ENCODE results near the gene DES.
"Not testable (repeated sequence)": the region's sequence is repeated elsewhere in the genome, so short reads cannot be mapped to it uniquely, and the experiment has no call there.

Gene DES

GRCh38 chr2:219418155-219419011, at the start of gene DES:
Gene DES (plus strand): TSS chr2:219418377. CDS start chr2:219418463, 86 bp downstream.
- no peak for DNase-seq (ENCODE audit: low read depth in 1 of 2, low spot score in 1 of 2)

DNA sequence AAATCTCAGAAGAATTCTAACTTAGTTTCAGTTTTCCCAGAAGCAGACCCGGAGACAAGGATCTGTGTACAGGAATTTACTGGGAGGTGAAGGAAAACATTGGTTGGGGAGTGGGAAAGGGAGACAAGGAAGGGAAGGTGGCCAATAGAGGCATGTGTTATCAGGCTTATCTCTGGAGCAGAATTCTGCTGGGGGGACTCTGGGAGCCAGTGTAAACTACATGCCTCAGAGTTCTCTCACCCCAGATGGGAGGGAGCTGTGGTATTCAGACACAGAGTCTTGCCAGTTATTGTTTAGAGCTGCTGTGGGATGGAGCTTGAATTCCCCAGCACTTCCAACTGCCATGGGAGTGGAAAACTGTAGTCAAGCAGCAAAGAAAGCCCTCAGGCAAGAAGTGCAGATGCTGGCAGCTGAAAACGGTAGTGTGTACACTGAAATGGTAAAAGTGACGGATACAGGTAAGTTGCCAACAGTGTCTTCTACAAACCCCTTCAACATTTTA, 49.4 kb upstream of the DES start:
- no peak for DNase-seq (ENCODE audit: low read depth in 1 of 2, low spot score in 1 of 2)

DNA sequence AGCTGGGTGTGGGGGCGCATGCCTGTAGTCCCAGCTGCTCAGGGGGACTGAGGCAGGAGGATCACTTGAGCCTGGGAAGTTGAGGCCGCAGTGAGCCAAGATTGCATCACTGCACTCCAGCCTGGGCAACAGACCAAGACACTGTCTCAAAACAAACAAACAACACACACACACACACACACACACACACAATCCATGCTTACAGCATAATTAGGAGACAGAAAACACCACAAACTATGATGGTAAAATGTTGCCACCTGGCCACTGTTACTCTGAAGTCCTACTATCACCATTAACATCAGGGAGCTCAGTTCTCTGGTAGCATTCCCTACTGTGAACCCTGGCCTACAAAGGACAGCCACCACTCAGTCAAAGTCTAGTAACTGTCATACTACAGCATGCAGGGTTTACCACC, 48.7 kb upstream of the DES start:
- no peak for DNase-seq (ENCODE audit: low read depth in 1 of 2, low spot score in 1 of 2)

- DNase-seq (ENCODE audit: low read depth in 1 of 2, low spot score in 1 of 2), result no peak
Observed at GRCh38 chr2:219378163-219378851, 39.9 kb upstream of the DES start.

- no peak for DNase-seq (ENCODE audit: low read depth in 1 of 2, low spot score in 1 of 2)
Observed at GRCh38 chr2:219380926-219381325, 37.3 kb upstream of the DES start.

GRCh38 chr2:219381448-219381847, 36.7 kb upstream of the DES start:
- DNase-seq (ENCODE audit: low read depth in 1 of 2, low spot score in 1 of 2), result no peak

DNA sequence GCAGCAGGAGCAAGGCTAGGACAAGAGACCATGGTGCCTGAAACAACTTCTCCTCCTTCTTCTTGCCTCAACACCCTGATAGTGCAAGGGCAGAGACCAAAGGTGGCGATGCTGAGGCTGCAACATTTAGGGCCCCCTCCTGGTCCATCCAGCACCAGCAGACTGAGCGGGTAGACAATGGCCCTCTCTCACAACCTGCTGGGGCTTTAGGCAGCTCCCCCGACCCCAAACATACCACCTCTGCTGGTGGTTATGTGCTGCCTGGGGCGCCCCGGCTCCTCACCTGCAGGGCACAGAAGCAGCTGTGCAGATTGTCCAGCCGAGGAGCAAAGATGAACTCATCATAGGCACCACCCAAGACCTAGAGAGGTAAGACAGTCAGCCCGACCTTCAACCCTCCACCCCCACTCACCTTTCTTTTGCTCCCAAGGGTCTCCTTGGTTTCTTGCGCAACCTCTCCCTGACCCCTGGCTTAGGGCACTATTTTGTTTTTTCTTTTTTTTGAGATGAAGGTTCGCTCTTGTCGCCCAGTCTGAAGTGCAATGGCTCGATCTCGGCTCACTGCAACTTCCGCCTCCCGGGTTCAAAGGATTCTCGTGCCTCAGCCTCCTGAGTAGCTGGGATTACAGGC, 34.0 kb upstream of the DES start:
- DNase-seq (ENCODE audit: low read depth in 1 of 2, low spot score in 1 of 2), result no peak

- no peak for DNase-seq (ENCODE audit: low read depth in 1 of 2, low spot score in 1 of 2)
Observed at GRCh38 chr2:219384859-219385258, 33.3 kb upstream of the DES start.

GRCh38 chr2:219385958-219386520, 32.1 kb upstream of the DES start:
- no peak for DNase-seq (ENCODE audit: low read depth in 1 of 2, low spot score in 1 of 2)

DNA sequence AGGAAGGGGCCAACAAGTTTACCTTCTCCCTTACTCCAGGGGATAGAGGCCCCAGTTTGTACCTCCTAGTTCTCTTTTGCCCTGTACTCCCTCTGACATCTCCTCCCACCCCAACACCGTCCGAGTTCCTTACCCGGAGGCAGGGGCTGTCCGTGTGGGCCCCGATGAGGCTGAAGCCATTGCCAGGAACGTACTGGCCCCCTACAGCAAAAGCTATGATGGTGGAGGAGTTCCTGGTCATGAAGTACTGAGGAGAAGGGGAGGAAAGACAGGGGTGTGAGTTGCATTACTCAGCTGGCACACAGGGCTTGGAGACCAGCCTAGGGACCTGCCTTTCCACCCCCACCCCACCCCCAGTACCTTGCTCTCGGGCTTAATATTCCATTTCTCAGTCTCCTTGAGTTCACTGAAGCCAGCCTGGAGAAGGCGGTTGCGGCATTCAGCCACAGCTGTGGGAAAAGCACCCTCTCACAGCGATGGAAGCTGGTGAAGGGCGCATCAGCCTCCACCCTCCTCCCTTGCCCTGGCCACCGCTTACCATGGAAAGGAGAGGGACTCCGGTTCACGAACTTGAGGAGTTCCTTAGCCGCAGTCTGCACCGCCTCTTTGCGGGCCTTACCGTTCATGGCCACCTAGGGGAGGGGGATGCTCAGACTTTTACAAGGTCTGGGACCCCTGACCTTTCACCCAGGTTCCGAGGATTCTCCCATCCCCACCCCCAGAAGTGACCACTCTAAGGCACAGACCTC, 31.5 kb upstream of the DES start:
- DNase-seq (ENCODE audit: low read depth in 1 of 2, low spot score in 1 of 2), result no peak

DNA sequence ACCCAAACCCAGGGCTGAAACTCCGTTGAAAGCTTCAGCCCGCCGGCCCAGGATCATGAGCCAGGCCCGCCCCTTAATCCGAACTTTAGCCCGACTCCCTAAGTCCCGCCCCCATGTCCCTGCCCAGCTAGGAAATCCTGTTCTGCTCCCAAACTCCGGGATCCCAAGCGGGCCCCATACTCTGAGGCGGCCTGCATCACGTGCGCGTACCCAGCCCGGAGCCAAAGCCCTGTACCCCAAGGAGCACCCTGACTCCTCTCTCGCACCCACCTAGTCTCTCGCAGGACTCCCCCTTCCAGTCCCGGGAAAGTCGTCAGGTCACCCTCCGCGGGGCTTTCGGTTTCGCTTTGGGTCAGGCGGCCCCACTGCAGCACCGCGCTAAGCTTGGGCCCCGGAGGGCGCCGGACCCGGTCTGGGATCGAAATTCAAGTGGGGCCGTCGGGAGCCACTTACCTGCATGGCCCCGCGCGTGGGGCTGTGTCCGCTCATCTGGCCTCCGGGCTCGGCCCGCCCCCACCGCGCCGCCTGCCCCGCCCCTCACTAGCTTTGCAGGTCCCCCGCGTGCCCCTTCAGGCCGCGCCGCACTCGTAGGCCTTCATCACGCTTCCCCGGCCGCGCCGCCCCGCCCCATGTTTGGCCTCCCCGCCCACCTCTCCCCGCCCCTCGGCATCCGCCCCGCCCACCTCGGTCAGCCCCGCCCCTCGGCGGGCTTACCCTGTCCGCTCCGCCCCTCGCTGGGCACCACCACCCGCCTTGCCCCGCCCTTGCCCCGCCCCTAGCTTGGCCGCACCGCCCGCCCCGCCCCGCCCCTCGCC, 30.7 kb upstream of the DES start, which contains the start of gene DNPEP:
Gene DNPEP (minus strand): TSS at position 607 of the 815 bp plus-strand sequence. CDS start 118 bp downstream, at position 489.
- peak; percentile 95 for DNase-seq (ENCODE audit: low read depth in 1 of 2, low spot score in 1 of 2)

- peak; percentile 99 to 100 for DNase-seq (ENCODE audit: low read depth in 1 of 2, low spot score in 1 of 2)
Observed at GRCh38 chr2:219388121-219388906, 29.9 kb upstream of the DES start.

DNA sequence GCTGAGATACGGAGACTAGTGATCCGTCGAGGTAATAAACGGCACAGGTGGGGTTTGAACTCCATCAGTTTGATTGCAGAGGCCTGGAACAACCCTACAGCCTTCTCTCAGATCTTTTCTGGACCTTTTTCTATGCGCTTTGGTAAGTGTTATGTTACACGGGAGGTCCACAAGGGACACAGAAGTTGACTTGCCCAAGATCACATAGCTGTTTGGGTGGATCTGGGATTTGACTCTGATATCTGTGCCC, 29.3 kb upstream of the DES start:
- no peak for DNase-seq (ENCODE audit: low read depth in 1 of 2, low spot score in 1 of 2)

DNA sequence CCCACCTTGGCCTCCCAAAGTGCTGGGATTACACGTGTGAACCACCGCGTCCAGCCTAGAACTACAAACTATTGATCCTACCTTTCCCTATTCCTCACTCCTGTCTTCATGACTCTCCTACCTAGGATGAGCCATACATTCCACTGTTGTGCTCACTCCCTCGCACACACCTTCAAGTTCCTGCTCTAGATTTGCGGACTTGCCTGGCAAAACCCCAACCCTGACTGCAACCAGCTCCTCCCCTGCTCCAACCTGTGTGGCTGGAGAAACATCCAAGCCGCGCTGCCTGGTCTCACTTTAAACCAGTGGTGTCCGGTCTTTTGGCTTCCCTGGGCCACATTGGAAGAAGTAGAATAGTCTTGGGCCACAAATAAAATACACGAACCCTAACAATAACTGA, 25.4 kb upstream of the DES start:
- DNase-seq (ENCODE audit: low read depth in 1 of 2, low spot score in 1 of 2), result no peak

DNA sequence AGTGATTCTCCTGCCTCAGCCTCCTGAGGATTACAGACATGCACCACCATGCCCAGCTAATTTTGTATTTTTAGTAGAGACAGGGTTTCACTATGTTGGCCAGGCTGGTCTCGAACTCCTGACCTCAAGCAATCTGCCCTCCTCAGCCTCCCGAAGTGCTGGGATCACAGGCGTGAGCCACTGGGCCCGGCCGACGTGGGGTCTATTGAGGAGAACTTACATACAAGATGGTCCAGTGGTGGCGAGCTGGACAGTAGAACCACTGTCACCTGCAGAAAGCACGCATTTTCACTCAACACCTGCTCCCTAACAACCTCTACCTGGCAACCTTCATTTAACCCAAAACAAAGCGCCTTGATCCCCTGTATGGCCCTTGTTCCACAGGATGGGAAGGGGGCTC, 23.1 kb upstream of the DES start:
- not testable (repeated sequence) for DNase-seq (ENCODE audit: low read depth in 1 of 2, low spot score in 1 of 2)

- no peak for DNase-seq (ENCODE audit: low read depth in 1 of 2, low spot score in 1 of 2)
Observed at GRCh38 chr2:219395609-219396008, 22.6 kb upstream of the DES start.

DNA sequence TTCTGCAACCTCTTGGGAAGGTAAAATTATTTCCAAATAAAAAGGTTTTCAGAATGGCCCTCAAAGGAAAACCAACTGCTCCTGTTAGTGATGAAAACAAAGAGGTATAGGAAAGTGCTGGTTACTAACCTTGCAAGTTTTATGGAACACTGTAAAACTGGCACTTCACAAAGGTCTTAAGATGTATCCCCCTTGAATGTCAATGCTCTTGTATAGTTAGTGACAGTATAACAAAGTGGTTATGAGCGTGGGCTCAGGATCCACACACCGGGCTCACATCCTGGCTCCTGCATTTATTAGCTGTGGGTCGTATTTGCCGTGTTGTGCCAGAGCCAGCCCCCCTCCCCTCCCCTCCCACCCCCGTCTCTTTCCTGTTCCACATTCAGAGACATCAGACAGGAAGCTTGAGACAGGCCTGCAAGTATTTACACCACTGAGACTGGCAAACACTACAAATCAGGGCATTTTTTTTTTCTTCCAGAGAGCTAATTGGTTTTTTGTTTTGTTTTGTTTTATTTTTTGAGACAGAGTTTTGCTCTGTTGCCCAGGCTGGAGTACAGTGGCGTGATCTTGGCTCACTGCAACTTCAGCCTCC, 21.2 kb upstream of the DES start:
- no peak for DNase-seq (ENCODE audit: low read depth in 1 of 2, low spot score in 1 of 2)

GRCh38 chr2:219398721-219399363, 19.3 kb upstream of the DES start:
- no peak for DNase-seq (ENCODE audit: low read depth in 1 of 2, low spot score in 1 of 2)

Data from stimulated activated CD4-positive, alpha-beta T cell treated with anti-CD3 and anti-CD28 coated beads, Interleukin-15, amount 100 ng/mL, for 1 hour (primary cell).